ENCODE data around the gene IL1RAPL1. TPM values are rescaled to one million over a fixed set of nuclear protein-coding genes. Genes with fewer than 3 reads are reported as not detected.

Gene IL1RAPL1
- total RNA-seq, 1 experiment from 2014 or later, result 3.2 TPM

GRCh38 chrX:29870608-29871007 lies 1283.4 kb downstream of the IL1RAPL1 start:
- no peak for DNase-seq (ENCODE audit: low read depth)

- no peak for DNase-seq (ENCODE audit: low read depth)
Measured at GRCh38 chrX:29872831-29873230, 1285.6 kb downstream of the IL1RAPL1 start.

- no peak for DNase-seq (ENCODE audit: low read depth)
Measured at GRCh38 chrX:29876733-29877132, 1289.5 kb downstream of the IL1RAPL1 start.

- no peak for DNase-seq (ENCODE audit: low read depth)
Measured at GRCh38 chrX:29880977-29881376, 1293.7 kb downstream of the IL1RAPL1 start.

- DNase-seq (ENCODE audit: low read depth), result peak; percentile 69
Measured at GRCh38 chrX:29890004-29890403, 1302.8 kb downstream of the IL1RAPL1 start.

- peak; percentile 59 for DNase-seq (ENCODE audit: low read depth)
Measured at GRCh38 chrX:29890646-29891200, 1303.5 kb downstream of the IL1RAPL1 start.

- no peak for DNase-seq (ENCODE audit: low read depth)
Measured at GRCh38 chrX:29902004-29902403, 1314.8 kb downstream of the IL1RAPL1 start.

GRCh38 chrX:29903360-29903759 lies 1316.1 kb downstream of the IL1RAPL1 start:
- no peak for DNase-seq (ENCODE audit: low read depth)

- no peak for DNase-seq (ENCODE audit: low read depth)
Measured at GRCh38 chrX:29911673-29912072, 1324.4 kb downstream of the IL1RAPL1 start.

- DNase-seq (ENCODE audit: low read depth), result no peak
Measured at GRCh38 chrX:29913647-29914046, 1326.4 kb downstream of the IL1RAPL1 start.

- no peak for DNase-seq (ENCODE audit: low read depth)
Measured at GRCh38 chrX:29922607-29923006, 1335.4 kb downstream of the IL1RAPL1 start.

GRCh38 chrX:29926056-29926455 lies 1338.8 kb downstream of the IL1RAPL1 start:
- DNase-seq (ENCODE audit: low read depth), result no peak

- no peak for DNase-seq (ENCODE audit: low read depth)
Measured at GRCh38 chrX:29926659-29927058, 1339.4 kb downstream of the IL1RAPL1 start.

- DNase-seq (ENCODE audit: low read depth), result no peak
Measured at GRCh38 chrX:29935455-29935854, 1348.2 kb downstream of the IL1RAPL1 start.

GRCh38 chrX:29940750-29941149 lies 1353.5 kb downstream of the IL1RAPL1 start:
- DNase-seq (ENCODE audit: low read depth), result no peak

- peak; percentile 73 for DNase-seq (ENCODE audit: low read depth)
Measured at GRCh38 chrX:29941287-29941686, 1354.0 kb downstream of the IL1RAPL1 start.

- peak; percentile 29 for DNase-seq (ENCODE audit: low read depth)
Measured at GRCh38 chrX:29947225-29947624, 1360.0 kb downstream of the IL1RAPL1 start.

GRCh38 chrX:29948653-29949052 lies 1361.4 kb downstream of the IL1RAPL1 start:
- DNase-seq (ENCODE audit: low read depth), result peak; percentile 80

GRCh38 chrX:29952016-29952415 lies 1364.8 kb downstream of the IL1RAPL1 start:
- DNase-seq (ENCODE audit: low read depth), result no peak

GRCh38 chrX:29962061-29962460 lies 1374.8 kb downstream of the IL1RAPL1 start:
- DNase-seq (ENCODE audit: low read depth), result no peak

- no peak for DNase-seq (ENCODE audit: low read depth)
Measured at GRCh38 chrX:29965634-29966033, 1378.4 kb downstream of the IL1RAPL1 start.

GRCh38 chrX:29992083-29992482 lies 1404.8 kb downstream of the IL1RAPL1 start:
- DNase-seq (ENCODE audit: low read depth), result peak; percentile 92

GRCh38 chrX:30005813-30006212 lies 1418.6 kb downstream of the IL1RAPL1 start:
- no peak for DNase-seq (ENCODE audit: low read depth)

Data from M059J (cell line).